HG03139 (cell line): ENCODE measurements around the gene PREX1.

Experiments used
- ATAC-seq: cut with Tn5 transposase; IDR thresholded peaks from one replicate; pipeline ENCODE4 v1.9.1; 2021; ENCODE audit not compliant: unreplicated experiment

The PREX1 gene

GRCh38 chr20:48667889-48668413 lies 159.8 kb downstream of the PREX1 start:
- ATAC-seq: no peak

- no peak for ATAC-seq
Observed at GRCh38 chr20:48667481-48667880, 160.3 kb downstream of the PREX1 start.

DNA sequence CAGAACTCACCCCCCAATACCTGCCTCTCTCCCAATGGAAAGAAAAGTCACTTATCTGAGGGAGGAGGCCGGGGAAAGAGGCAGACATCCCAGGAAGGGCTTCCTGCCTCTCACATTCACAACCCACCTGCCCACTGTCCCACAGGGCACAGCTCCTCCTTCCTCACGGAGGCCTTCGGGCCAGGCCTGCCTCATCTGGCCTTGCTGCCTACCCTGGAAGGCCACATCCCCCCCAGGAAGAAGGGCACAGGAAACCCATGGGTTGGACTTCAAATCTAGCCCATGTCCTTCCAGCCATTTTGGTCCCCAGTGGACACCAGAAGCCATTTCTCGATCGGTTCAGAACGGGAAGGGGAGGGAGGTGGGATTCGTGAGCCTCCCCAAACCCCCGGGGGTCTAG lies 162.0 kb downstream of the PREX1 start:
- ATAC-seq: no peak

DNA sequence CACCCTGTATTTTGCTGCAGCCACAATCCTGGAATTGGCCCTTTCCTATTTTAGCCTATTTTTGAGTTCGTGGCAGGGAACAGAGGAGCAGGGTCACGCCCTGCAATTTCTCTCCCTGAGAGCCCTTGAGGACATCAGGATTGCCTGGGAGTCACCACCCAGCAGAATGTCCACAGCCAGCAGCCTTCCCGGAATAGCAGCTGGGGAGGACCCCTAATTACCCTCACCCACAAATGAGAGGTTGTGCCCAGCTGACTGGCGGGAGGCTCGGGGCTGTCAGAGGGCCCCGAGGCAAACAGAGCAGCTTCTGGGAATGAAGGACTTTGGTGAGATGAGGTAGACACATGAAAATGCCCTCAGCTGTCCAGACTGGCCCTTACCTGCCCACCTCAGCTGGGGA lies 165.1 kb downstream of the PREX1 start:
- ATAC-seq: no peak

- ATAC-seq: no peak
Observed at GRCh38 chr20:48661575-48662455, 166.0 kb downstream of the PREX1 start.

- no peak for ATAC-seq
Observed at GRCh38 chr20:48660788-48661187, 167.0 kb downstream of the PREX1 start.

DNA sequence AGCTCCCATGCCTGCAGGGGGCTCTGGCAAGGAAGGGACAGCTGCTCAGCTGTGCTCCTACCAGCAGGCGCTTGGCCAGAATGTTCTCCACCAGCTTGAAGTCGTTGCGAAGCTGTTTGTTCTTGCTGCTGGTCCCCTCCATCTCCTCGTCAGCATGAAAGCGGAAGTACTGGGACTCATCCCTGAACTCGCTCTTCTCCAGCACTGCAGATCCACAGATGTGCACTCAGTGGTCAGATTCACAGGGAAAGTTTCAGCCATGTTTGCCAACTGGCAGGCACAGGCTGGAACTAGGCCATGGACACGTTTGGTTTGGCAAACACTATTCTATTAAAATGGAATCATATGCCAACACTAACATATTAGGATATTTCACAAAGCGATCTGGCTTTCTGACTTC lies 167.9 kb downstream of the PREX1 start:
- ATAC-seq: no peak

DNA sequence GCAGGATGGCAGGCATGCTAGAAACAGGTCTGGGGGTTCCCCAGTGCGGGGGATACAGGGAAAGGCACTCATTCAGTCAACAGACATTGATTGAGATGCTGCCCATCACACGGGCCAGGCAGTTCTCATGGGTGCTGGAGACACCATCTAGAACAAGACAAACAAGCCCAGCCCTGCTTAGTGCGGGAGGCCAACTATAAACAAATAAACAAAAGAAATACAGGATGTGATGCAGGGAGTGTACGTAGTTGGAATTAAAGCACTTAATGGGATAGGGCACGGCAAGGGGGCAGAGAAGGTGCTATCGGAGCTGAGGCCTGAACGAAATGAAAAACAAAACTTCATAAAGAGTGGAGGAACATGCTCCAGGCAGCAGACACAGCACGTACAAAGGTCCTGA lies 169.3 kb downstream of the PREX1 start:
- ATAC-seq: no peak

GRCh38 chr20:48658198-48658476 lies 169.7 kb downstream of the PREX1 start:
- ATAC-seq: no peak

GRCh38 chr20:48657426-48658197 lies 170.2 kb downstream of the PREX1 start:
- no peak for ATAC-seq

DNA sequence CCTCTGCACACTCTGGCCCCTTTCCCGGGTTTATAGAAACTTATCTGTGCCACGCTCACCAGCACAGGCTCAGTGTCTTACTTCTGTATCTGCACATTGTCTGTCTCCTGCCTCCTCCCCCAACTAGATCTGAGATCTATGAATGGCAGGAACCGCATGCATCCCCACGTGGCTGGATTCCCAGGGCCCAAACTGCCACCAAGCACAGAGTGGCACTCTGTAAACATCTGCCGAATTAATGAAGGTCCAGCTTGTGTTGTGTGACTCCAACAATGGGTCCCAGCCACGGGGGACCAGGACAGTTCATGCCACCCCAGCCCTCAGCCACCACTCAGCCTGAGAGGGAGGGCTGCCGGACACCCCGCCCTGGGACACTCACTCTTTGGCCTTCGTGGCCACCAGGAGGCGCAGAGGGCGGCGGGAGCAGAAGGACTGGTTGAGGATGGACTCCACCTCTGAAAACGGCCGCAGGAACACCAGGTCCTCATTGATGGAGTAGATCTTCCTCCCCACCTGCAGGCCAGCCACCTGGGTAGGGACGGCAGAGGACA lies 171.1 kb downstream of the PREX1 start:
- ATAC-seq: no peak

GRCh38 chr20:48656137-48656536 lies 171.7 kb downstream of the PREX1 start:
- ATAC-seq: no peak

DNA sequence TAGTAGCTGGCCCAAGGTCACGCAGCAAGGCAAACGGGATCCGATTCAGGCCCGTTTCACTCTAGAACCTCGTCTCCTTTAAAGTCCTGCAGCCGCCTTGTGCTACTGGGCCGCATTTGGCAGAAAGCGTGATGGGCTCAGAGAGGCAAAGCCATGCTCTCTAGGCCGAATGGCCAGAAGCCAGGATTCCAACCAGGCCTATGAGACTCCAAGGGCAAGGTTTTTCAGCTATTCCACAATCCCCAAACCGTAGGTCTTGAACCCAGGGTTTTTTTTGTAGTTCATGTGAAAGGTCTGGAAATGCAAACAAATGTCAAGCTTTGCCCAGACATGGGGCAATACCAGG lies 174.1 kb downstream of the PREX1 start:
- ATAC-seq: no peak

GRCh38 chr20:48652961-48653705 lies 174.7 kb downstream of the PREX1 start:
- ATAC-seq: no peak

DNA sequence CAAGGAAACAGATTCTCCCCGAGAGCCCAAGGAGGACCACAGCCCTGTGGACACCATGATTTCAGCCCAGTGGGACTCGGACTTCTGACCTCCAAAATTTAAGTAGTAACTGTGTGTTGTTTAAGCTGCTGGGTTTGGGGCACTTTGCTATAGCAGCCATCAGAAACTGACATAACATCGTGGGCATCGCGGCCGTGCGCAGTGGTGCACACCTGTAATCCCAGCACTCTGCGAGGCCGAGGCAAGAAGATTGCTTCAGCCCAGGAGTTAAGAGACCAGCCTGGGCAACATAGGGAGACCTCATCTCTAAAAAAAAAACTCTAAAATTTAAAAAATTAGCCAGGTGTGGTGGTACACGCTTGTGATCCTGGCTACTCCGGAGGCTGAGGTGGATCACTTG lies 175.8 kb downstream of the PREX1 start:
- no peak for ATAC-seq

DNA sequence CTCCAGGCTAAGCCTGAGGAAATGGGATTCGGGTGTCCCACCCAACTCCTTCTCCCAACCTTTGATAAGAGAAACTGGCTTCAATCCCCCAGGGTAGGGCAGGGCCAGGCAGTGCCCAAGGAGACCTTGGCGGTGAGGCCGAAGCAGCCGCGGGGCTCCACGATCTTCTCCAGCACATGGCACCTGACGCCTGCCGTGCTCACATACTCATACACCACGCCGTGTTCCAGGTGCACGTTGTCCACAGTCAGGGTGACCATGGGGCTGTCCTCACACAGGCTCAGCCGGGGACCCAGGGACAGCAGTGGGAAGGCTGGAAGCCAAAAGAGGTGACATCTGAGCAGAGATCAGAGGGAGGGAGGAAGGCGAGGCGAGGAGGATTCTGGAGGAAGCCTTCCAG lies 176.5 kb downstream of the PREX1 start:
- ATAC-seq: no peak

- no peak for ATAC-seq
Observed at GRCh38 chr20:48649868-48650267, 177.9 kb downstream of the PREX1 start.

DNA sequence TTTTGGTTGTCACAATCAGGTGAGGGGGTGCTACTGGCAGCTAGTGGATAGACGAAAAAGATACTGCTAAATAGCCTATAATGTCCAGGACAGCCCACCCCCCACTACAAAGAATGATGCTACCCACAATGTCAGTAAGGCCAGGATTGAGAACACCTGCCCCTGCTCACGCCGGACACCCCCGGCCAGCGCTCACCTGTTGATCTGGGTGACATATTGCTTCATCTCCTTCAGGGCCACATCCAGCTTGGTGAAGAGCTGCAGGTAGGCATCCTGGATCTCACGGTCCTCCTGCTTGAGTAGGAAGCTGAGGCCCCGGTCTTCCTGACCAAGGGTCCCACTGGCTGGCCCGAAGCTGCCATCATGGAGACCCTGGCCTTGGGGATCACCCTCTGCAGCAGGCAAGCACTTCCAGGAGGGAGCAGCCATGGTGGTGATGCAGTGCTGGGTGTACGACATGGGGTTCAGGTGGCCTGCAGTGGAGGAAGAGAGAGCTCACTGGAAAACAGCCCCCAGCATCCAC lies 178.6 kb downstream of the PREX1 start:
- no peak for ATAC-seq

- no peak for ATAC-seq
Observed at GRCh38 chr20:48648482-48649051, 179.2 kb downstream of the PREX1 start.

DNA sequence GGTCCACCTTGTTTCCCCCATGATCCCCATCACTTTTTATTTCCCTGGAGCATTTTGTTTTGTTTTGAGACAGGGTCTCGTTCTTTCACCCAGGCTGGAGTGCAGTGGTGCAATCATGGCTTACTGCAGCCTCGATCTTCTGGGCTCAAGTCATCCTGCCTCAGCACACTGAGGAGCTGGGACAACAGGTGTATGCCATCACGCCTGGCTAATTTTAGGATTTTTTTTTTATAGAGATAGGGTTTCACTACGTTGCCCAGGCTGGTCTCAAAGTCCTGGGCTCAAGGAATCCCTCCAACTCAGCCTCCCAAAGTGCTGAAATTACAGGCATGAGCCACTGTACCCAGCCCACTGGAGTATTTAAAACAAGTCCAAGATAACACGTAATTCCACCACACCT lies 179.9 kb downstream of the PREX1 start:
- ATAC-seq: no peak

GRCh38 chr20:48645666-48646065 lies 182.1 kb downstream of the PREX1 start:
- ATAC-seq: no peak
